ENCODE results near the gene TYMS.

The TYMS gene

DNA sequence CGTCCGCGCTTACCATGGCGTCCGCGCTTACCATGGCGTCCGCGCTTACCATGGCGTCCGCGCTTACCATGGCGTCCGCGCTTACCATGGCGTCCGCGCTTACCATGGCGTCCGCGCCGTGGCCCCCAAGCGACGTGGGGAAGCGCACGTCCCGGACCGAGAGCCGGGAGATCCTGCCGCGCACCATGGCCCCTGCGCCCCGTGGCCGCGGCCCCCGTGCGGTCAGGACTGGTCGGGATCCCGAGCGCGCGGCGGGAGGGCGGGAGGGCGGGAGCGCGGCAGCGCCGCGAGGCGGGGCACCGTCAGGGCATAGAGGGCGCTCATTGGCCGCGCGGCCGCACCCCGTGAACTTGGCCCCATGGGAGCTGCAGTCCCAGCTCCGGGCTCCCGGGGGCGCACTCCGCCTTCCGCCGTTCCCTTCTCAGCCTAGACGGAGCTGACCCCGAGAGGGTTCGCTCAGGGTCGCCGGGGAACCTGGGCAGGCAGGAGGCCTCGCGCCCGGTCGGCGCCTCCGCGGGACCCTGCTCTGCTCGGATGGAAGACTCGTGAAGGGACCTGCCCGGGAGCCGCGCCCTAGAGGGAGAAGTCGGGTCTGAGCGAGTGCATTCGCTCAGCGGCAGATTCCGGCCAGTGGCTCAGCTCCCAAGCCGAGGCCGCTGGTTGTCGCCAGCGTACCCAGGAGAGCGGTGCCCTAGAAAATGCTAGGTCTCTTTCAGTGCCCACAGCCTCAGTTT, 55.1 kb downstream of the TYMS start, which contains the start of gene ENOSF1:
Gene ENOSF1, minus strand, starts transcription at position 230 of the 734 bp plus-strand sequence. Its CDS starts 43 bp downstream, at position 187.
- POLR2A ChIA-PET = interaction anchor here (0.6 to 1.5 kb wide), 5 partner anchors 9 to 127 kb away, joined by 3 to 6 read pairs (median 3); no protein-coding TSS in a partner anchor
- CTCF ChIA-PET = interaction anchor here (1.0 to 1.6 kb wide), 4 partner anchors 10 to 118 kb away, joined by 3 to 4 read pairs (median 4); no protein-coding TSS in a partner anchor
- peak; percentile 81 for DNase-seq (ENCODE audit: extremely low spot score)
- TF ChIP-seq HDGF (IDR thresholded peaks at IDR 0.05; ENCODE audit: borderline replicate concordance) = no peak
- TF ChIP-seq SUZ12 (IDR thresholded peaks at IDR 0.05) = no peak
- TF ChIP-seq L3MBTL2 (conservative IDR thresholded peaks at IDR 0.05) = no peak
- TF ChIP-seq, protein P1, sequence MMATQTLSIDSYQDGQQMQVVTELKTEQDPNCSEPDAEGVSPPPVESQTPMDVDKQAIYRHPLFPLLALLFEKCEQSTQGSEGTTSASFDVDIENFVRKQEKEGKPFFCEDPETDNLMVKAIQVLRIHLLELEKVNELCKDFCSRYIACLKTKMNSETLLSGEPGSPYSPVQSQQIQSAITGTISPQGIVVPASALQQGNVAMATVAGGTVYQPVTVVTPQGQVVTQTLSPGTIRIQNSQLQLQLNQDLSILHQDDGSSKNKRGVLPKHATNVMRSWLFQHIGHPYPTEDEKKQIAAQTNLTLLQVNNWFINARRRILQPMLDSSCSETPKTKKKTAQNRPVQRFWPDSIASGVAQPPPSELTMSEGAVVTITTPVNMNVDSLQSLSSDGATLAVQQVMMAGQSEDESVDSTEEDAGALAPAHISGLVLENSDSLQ (IDR thresholded peaks at IDR 0.05) = no peak
- TF ChIP-seq TARDBP (IDR thresholded peaks at IDR 0.05) = no peak

DNA sequence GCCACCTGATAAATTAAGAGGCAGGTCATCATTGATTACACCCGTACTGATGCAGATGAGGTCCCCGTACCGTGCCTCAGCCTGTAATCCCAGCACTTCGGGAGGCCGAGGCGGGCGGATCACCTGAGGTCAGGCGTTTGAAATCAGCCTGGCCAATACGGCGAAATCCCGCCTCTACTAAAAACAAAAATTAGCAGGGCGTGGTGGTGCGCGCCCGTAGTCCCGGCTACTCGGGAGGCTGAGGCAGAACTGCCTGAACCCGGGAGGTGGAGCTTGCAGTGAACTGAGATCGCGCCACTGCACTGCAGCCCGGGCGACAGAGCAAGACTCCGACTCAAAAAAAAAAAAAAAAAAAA, 55.7 kb downstream of the TYMS start:
- CTCF ChIA-PET = interaction anchor here (1.0 to 1.6 kb wide), 4 partner anchors 10 to 118 kb away, joined by 3 to 4 read pairs (median 4); no protein-coding TSS in a partner anchor
- POLR2A ChIA-PET = interaction anchor here (0.6 to 1.5 kb wide), 5 partner anchors 10 to 126 kb away, joined by 3 to 6 read pairs (median 3); no protein-coding TSS in a partner anchor

DNA sequence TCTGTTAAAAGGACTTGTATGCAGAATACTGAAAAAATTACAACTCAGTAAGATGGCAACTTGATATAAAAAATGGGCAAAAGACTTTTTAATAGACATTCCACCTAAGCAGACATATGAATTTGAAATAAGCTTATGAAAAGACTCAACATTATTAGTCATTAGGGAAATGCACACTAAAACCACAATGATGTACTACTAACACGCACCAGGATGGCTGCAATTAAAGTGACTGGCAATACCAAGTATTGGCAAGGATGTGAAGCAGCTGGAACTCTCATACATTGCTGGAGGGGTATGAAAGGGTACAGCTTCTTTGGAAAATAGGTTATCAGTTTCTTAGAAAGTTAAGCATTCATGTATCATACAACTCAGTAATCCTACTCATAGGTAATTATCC, 58.2 kb downstream of the TYMS start:
- TF ChIP-seq HDGF (IDR thresholded peaks at IDR 0.05; ENCODE audit: borderline replicate concordance) = no peak
- no peak for TF ChIP-seq SUZ12 (IDR thresholded peaks at IDR 0.05)
- no peak for TF ChIP-seq FOXA1 (IDR thresholded peaks at IDR 0.05)
- no peak for TF ChIP-seq ELF4 (IDR thresholded peaks at IDR 0.05)
- TF ChIP-seq SP1 (IDR thresholded peaks at IDR 0.05) = no peak
- TF ChIP-seq, protein P1 (IDR thresholded peaks at IDR 0.05) = no peak
- TF ChIP-seq ARNT (IDR thresholded peaks at IDR 0.05) = no peak
- no peak for TF ChIP-seq L3MBTL2 (conservative IDR thresholded peaks at IDR 0.05)
- TF ChIP-seq FOXM1 (IDR thresholded peaks at IDR 0.05; ENCODE audit: borderline replicate concordance) = no peak
- TF ChIP-seq LEF1 (IDR thresholded peaks at IDR 0.05; ENCODE audit: borderline replicate concordance) = no peak
- TF ChIP-seq ZNF384 (IDR thresholded peaks at IDR 0.05) = no peak
- CTCF ChIA-PET = interaction anchor here (0.7 kb wide), 1 partner anchor 20 kb away, joined by 8 read pairs; no protein-coding TSS in a partner anchor
- POLR2A ChIA-PET = interaction anchor here (1.8 kb wide), 1 partner anchor 57 kb away, joined by 5 read pairs; no protein-coding TSS in a partner anchor
- DNase-seq (ENCODE audit: extremely low spot score) = no peak

More for the DNA sequence above, 55.7 kb downstream of the TYMS start:
- no peak for DNase-seq (ENCODE audit: extremely low spot score)
- TF ChIP-seq HDGF (IDR thresholded peaks at IDR 0.05; ENCODE audit: borderline replicate concordance) = no peak
- no peak for TF ChIP-seq NFRKB (IDR thresholded peaks at IDR 0.05)

DNA sequence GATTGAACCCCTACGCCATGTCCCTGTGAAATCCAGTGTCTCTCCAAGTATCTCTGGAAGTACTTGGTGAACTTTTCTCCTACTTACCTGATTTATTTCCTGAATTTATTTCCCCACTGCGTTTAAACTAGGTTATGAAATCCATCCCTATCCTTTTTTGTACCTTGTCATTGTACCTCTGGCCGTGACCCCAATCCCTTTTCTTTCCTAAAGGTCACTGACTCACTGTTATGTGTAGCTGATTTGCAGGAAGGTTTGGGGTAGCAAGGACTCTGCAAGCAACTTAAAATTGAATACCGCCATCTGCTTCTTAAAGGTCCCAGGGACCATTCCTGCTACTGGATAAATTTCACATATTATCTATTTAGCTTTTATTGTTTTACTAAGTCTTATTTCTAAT, 59.5 kb downstream of the TYMS start:
- ChIA-PET POLR2A (no interaction called here), CTCF (interaction anchor here (0.7 to 1.2 kb wide), 2 partner anchors 93 to 1783 kb away, joined by 3 to 4 read pairs; no protein-coding TSS in a partner anchor)
- no peak for DNase-seq (ENCODE audit: extremely low spot score)
- TF ChIP-seq NFRKB (IDR thresholded peaks at IDR 0.05) = no peak
- TF ChIP-seq TARDBP (IDR thresholded peaks at IDR 0.05) = no peak
- no peak for TF ChIP-seq HDGF (IDR thresholded peaks at IDR 0.05; ENCODE audit: borderline replicate concordance)
- TF ChIP-seq FOXM1 (IDR thresholded peaks at IDR 0.05; ENCODE audit: borderline replicate concordance) = no peak

Data from HEK293T (cell line).